GM13976 (cell line): ENCODE data around the gene AP1S1.
"Not testable (repeated sequence)": the region's sequence is repeated elsewhere in the genome, so short reads cannot be mapped to it uniquely, and the experiment has no call there.

Experiments
- DNase-seq: peaks from one replicate; pipeline ENCODE4 v3.0.0; 2012; ENCODE audit warnings: low spot score
- CTCF ChIP-seq: IDR thresholded peaks from 2 replicates; pipeline ENCODE4 v1.5.1; 2012; ENCODE audit warnings: borderline replicate concordance, mild to moderate bottlenecking; ENCODE audit not compliant: insufficient read depth; ENCODE audit errors: extremely low read depth, missing control alignments, control extremely low read depth
- in situ Hi-C: fragments of 300-500 bp; cut with MboI; formaldehyde crosslinking; loops from one replicate; pipeline ENCODE4 v1.12.0; 2022; ENCODE audit warnings: low sequenced_read_pairs, mixed read lengths, inconsistent platforms; ENCODE audit not compliant: unreplicated experiment

AP1S1 gene

GRCh38 chr7:101118856-101119255 is 35.4 kb upstream of the AP1S1 start:
- no peak for DNase-seq
- no peak for TF ChIP-seq CTCF
- in situ Hi-C loops = no loop called here

- TF ChIP-seq CTCF = no peak
- no peak for DNase-seq
- in situ Hi-C loops = no loop called here
Measured at GRCh38 chr7:101119876-101120275, 34.4 kb upstream of the AP1S1 start.

GRCh38 chr7:101120315-101120714 is 34.0 kb upstream of the AP1S1 start:
- TF ChIP-seq CTCF = no peak
- in situ Hi-C loops = no loop called here

GRCh38 chr7:101121631-101121990 is 32.7 kb upstream of the AP1S1 start:
- in situ Hi-C loops, DNase-seq: not testable (repeated sequence)

More at GRCh38 chr7:101120315-101120714, 34.0 kb upstream of the AP1S1 start:
- no peak for DNase-seq

GRCh38 chr7:101121991-101122932 is 32.0 kb upstream of the AP1S1 start:
- in situ Hi-C loops = no loop called here
- TF ChIP-seq CTCF = no peak
- DNase-seq = peak; percentile 71

- no peak for TF ChIP-seq CTCF
- in situ Hi-C loops = no loop called here
- DNase-seq = no peak
Measured at GRCh38 chr7:101122933-101123702, 31.2 kb upstream of the AP1S1 start.

GRCh38 chr7:101123703-101124068 is 30.6 kb upstream of the AP1S1 start:
- DNase-seq = no peak
- TF ChIP-seq CTCF = no peak
- in situ Hi-C loops = no loop called here
